NB4 (cell line): Measurements from ENCODE around the gene KRT5.
A peak's percentile ranks its signal among the peaks of the same experiment; 100 is the strongest.

ENCODE experiments used
- DNase-seq: peaks from one replicate; pipeline ENCODE4 v3.0.0; 2010; ENCODE audit warnings: low read depth
- H3K4me3 ChIP-seq: one replicate; pipeline ENCODE4 v1.5.1; 2011; ENCODE audit warnings: mild to moderate bottlenecking, low read depth, low read length, moderate library complexity
- MYC ChIP-seq: IDR thresholded peaks from 2 replicates; pipeline ENCODE4 v1.6.1; 2011; ENCODE audit warnings: low read depth, low read length
- POLR2A ChIP-seq: IDR thresholded peaks from 2 replicates; pipeline ENCODE4 v1.6.1; 2011; ENCODE audit warnings: mild to moderate bottlenecking; ENCODE audit not compliant: insufficient read length; ENCODE audit errors: extremely low read depth
- TF ChIP-seq, protein P1 (sequence below): IDR thresholded peaks from one replicate; pipeline ENCODE4 v1.5.1; 2012; ENCODE audit warnings: low read depth, low read length
- TF ChIP-seq, protein P2 (sequence below): IDR thresholded peaks from 2 replicates; pipeline ENCODE4 v1.6.1; 2011; ENCODE audit warnings: low read depth, low read length

Gene KRT5

DNA sequence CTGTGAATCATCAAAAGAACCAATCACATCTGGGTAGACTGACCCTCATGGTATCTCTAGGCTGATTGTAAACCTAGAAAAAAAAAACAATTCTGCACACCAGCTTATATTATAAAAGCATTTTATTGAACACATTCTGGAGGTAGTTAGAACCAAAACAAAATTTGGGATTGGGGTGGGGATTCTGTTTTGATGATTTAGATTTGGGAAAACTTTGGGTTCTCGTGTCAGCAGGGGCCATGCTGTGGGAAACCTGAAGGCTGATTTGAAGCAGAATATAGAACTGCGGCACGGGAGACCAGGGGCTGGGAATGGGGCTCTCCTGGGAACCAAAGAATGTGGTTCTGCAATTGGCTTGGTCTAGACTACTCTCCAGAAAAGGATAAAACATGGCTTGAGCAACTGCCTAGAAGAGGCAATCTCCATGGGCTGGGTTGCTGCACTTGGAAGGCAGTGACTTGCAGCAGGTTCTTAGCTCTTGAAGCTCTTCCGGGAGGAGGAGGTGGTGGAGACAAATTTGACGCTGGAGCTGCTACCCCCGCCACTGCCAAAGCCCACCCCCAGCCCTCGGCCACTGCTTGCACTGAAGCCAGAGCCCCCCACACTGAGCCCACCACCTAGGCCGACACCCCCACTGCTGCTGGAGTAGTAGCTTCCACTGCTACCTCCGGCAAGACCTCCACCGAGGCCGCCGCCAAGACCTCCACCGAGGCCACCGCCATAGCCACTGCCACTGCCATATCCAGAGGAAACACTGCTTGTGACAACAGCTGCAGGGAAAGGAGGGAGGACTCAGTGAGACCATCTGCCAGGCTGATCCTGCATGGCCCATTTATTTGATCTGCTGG lies 5.5 kb downstream of the KRT5 start:
- H3K4me3 ChIP-seq: no peak overlapping the region
- TF ChIP-seq POLR2A (no peak), MYC (no peak)
- TF ChIP-seq, protein P1, sequence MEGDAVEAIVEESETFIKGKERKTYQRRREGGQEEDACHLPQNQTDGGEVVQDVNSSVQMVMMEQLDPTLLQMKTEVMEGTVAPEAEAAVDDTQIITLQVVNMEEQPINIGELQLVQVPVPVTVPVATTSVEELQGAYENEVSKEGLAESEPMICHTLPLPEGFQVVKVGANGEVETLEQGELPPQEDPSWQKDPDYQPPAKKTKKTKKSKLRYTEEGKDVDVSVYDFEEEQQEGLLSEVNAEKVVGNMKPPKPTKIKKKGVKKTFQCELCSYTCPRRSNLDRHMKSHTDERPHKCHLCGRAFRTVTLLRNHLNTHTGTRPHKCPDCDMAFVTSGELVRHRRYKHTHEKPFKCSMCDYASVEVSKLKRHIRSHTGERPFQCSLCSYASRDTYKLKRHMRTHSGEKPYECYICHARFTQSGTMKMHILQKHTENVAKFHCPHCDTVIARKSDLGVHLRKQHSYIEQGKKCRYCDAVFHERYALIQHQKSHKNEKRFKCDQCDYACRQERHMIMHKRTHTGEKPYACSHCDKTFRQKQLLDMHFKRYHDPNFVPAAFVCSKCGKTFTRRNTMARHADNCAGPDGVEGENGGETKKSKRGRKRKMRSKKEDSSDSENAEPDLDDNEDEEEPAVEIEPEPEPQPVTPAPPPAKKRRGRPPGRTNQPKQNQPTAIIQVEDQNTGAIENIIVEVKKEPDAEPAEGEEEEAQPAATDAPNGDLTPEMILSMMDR: no peak
- TF ChIP-seq, protein P2, sequence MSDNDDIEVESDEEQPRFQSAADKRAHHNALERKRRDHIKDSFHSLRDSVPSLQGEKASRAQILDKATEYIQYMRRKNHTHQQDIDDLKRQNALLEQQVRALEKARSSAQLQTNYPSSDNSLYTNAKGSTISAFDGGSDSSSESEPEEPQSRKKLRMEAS: no peak
- no peak for DNase-seq

DNA sequence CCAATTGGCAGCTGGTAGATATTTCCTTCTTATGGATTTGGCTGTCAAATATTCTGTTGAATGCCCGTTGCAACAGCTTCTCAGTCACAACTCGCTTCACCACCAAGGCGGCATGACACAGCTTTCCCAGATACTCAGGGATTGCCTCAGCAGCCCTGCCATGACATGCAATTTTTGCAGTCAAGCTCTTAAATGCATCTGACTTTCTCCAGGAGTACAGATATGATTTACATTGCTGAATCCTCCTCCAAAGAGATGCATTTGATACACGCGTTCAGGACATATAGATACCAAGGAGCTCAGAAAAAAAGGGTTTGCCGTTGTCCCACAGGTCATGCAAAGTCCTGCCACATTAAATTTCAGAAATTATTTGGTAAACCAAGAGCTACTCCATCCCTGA lies 6.5 kb downstream of the KRT5 start:
- TF ChIP-seq POLR2A (no peak), MYC (no peak)
- TF ChIP-seq, protein P1: no peak
- TF ChIP-seq, protein P2: no peak
- H3K4me3 ChIP-seq: no peak overlapping the region
- DNase-seq: no peak

DNA sequence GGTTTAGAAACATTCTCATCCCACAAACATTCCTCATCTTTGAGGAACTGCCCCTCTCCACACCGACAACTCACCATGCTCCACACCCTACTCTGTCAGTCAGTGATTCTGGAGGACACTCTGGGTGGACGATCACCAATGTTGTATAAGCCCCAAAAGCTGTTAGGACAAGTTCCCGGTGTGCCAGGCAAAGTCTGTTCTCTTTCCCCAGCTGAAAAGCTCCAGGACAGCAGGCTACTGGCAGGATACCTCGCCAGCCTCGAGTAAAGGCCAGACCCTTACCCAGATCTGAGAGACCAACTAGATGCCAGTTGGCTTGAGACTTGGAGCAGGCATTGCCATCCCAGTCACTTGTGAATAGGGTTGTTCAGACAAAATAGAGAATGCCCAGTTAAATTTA lies 12.0 kb downstream of the KRT5 start:
- TF ChIP-seq, protein P2: no peak
- TF ChIP-seq MYC (no peak), POLR2A (no peak)
- TF ChIP-seq, protein P1: no peak
- no peak overlapping the region for H3K4me3 ChIP-seq
- DNase-seq: no peak

DNA sequence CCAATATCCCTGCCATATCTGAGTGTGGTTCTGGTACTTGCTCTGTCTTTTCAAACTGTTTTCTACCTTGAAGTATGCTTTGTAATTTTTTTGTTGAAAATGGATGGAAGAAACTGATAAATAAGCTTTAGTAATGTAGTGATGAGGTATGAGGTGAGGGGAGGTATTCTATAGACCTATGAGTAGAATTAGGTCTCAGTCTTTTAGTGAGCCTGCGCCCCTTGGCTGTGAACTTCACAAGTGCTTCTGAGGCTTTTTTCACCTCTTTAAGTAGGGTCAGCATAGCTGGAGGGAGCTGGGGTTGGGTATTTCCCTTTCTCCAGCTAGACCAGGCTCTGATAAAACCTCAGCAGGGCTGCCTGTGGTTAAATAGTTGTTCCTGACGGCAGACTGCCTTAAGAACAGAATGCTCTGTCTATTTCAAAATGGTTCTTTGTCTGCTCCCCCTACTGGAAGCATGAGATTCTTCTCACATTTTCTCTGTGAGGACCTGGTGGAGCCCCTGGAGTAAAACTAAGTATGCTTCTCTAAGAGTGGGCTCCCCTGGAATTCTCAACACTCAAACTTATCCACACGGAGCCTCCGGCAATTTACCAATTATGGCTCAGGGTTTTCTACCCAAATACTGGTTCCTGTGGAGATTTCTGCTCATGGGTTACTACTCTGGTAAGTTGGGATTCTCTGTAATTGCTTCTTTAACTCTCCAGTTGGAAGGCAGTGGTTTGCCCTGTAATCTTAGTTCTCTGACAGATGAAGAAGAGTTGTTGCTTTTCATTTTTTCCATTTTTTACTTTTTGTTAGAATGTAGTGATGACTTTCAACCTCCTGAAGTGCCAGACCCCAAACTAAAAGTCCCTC lies 13.1 kb downstream of the KRT5 start:
- TF ChIP-seq, protein P1: peak; percentile 63
- no peak for TF ChIP-seq MYC
- TF ChIP-seq POLR2A: no peak
- TF ChIP-seq, protein P2: no peak
- H3K4me3 ChIP-seq: no peak overlapping the region
- DNase-seq: peak; percentile 55

DNA sequence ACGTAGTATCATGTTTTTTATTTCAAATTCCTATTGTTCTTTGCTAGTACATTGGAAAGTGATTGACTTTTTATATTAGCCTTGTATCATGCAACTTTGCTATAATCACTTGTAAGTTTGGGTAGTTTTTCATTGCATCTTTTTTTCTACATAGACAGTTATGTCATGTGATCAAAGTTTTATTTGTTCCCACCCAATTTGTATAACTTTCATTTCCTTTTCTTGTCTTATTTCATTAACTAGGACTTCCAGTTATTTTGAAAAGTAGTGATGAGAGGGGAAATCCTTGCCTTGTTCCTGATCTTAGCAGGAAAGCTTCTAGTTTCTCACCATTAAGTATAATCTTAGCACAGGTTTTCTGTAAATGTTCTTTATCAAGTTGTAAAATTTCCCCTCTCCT lies 17.3 kb downstream of the KRT5 start:
- TF ChIP-seq, protein P2: no peak
- TF ChIP-seq POLR2A (no peak), MYC (no peak)
- TF ChIP-seq, protein P1: no peak
- DNase-seq: no peak
- no peak overlapping the region for H3K4me3 ChIP-seq
